Stomach (tissue), 9 donors: ENCODE data around the gene PROX2. TPM values are rescaled to one million over a fixed set of nuclear protein-coding genes. Genes with fewer than 3 reads are reported as not detected.

Experiments
- DNase-seq, 2 donors: peaks; one replicate each; pipeline versions ENCODE4 v3.0.0 to v3.0.0-alpha.2; 2013 to 2019
- H3K27ac ChIP-seq, 5 donors: fragments of 200-600 bp in 4 of 5; sonication (generic) in 4 of 5; one replicate each; pipeline ENCODE4 v1.5.1; 2013 to 2019; ENCODE audit warnings: mild to moderate bottlenecking in 1 of 5, moderate library complexity in 1 of 5
- H3K27me3 ChIP-seq, 3 donors: fragments of 200-600 bp; sonication (generic); one replicate each; pipeline ENCODE4 v1.5.1; 2017 to 2019; ENCODE audit warnings: mixed run types in 1 of 3
- H3K36me3 ChIP-seq, 4 donors: fragments of 200-600 bp; sonication (generic); 1 replicate in 3 of 4; 2 replicates in 1 of 4; pipeline ENCODE4 v1.5.1; 2016 to 2019
- H3K4me1 ChIP-seq, 4 donors: fragments of 200-600 bp; sonication (generic); one replicate each; pipeline ENCODE4 v1.5.1; 2016 to 2019
- H3K4me3 ChIP-seq, 4 donors: fragments of 200-600 bp; sonication (generic) in 3 of 4; one replicate each; pipeline ENCODE4 v1.5.1; 2016 to 2019; ENCODE audit warnings: mild to moderate bottlenecking in 1 of 4
- H3K9me3 ChIP-seq, 4 donors: fragments of 200-600 bp; sonication (generic); one replicate each; pipeline ENCODE4 v1.5.1; 2016 to 2019
- EP300 ChIP-seq: sonication (generic); formaldehyde crosslinking; IDR thresholded peaks from one replicate; pipeline ENCODE4 v1.6.1; 2017; ENCODE audit warnings: antibody characterized with exemption
- POLR2A ChIP-seq, 4 donors: fragments of 450-650 bp; IDR thresholded peaks; one replicate each; pipeline ENCODE4 v1.6.1; 2016; ENCODE audit warnings: antibody characterized with exemption in 4 of 4, control low read depth in 2 of 4, mild to moderate bottlenecking in 1 of 4, moderate library complexity in 1 of 4
- POLR2AphosphoS5 ChIP-seq, 3 donors: sonication (generic); formaldehyde crosslinking; IDR thresholded peaks; one replicate each; pipeline ENCODE4 v1.6.1; 2016; ENCODE audit warnings: antibody characterized with exemption in 3 of 3
- WGBS, 5 donors: extraction: QIAGEN DNeasy Blood & Tissue Kit in 3 of 5; methylation state at CpG; one replicate each; pipeline versions ENCODE4 v1.1.5 to v1.1.7; 2013 to 2018; 5-methylcytosine and 5-hydroxymethylcytosine counted together
- intact Hi-C: fragments of 100-400 bp; cut with DNase I; formaldehyde crosslinking; loops from one replicate; pipeline ENCODE4 v1.15.1; 2023; ENCODE audit warnings: low total_unique reads
- polyA plus RNA-seq, 3 donors: library from polyadenylated mRNA; stranded (reverse); fragments of 200-250 nt; gene quantifications; one replicate each; pipeline ENCODE4 v1.2.3, GENCODE V29; 2013
- total RNA-seq, 5 donors: library from RNA; depleted of rRNA; stranded (reverse); fragments of >200 nt; gene quantifications; one replicate each; pipeline versions ENCODE4 v1.1.0 to v1.2.3, GENCODE V29; 2014 to 2016
- TF ChIP-seq, protein P1 (sequence below), 7 experiments: fragments of 450-650 bp in 4 of 7; fragments of 200-600 bp in 3 of 7; sonication (generic) in 3 of 7; IDR thresholded peaks; one replicate each; pipeline ENCODE4 v1.5.1; 2016 to 2019; ENCODE audit warnings: antibody characterized with exemption in 7 of 7, control low read depth in 2 of 7, mild to moderate bottlenecking in 1 of 7
- donor health status: healthy with polysubstance abuse.
- donor health status: Bipolar disorder and iron deficiency.
- donor health status: healthy.

PROX2 gene
- total and polyA plus RNA-seq, 8 donors: not detected

DNA sequence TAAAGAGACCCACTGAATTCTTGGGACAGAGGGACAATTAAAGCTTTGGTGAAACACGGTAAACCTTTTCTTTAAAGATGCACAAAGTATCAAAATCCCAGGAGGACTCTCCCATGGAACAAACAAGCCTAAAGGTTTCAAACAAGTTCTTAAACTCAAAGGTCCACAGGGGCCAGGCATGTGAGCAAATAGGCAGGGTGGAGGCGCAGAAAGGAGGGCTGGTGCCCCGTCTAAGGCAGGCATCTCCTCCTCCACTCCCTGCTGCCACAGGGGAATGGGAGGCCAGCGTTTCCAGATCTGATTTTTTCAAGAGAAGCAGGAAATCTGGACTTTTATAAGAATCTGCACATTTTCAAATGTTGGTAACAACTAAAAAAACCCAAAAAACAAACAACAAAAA lies 39.5 kb upstream of the PROX2 start:
- TF ChIP-seq EP300 (no peak), POLR2A (IDR thresholded peaks at IDR 0.05) (no peak), POLR2AphosphoS5 (IDR thresholded peaks at IDR 0.05) (no peak)
- TF ChIP-seq, protein P1, sequence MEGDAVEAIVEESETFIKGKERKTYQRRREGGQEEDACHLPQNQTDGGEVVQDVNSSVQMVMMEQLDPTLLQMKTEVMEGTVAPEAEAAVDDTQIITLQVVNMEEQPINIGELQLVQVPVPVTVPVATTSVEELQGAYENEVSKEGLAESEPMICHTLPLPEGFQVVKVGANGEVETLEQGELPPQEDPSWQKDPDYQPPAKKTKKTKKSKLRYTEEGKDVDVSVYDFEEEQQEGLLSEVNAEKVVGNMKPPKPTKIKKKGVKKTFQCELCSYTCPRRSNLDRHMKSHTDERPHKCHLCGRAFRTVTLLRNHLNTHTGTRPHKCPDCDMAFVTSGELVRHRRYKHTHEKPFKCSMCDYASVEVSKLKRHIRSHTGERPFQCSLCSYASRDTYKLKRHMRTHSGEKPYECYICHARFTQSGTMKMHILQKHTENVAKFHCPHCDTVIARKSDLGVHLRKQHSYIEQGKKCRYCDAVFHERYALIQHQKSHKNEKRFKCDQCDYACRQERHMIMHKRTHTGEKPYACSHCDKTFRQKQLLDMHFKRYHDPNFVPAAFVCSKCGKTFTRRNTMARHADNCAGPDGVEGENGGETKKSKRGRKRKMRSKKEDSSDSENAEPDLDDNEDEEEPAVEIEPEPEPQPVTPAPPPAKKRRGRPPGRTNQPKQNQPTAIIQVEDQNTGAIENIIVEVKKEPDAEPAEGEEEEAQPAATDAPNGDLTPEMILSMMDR (IDR thresholded peaks at IDR 0.05): no peak
- WGBS, 5 donors: 70 to 81% (median 78%) methylated on average over 4 of the region's 4 CpGs
- peaks cover 0 to 7% (median 0%) of the 10 kb centered on the region in 4 donors for H3K36me3 ChIP-seq
- H3K27me3 ChIP-seq: no peaks in the 10 kb centered on the region
- H3K4me1 ChIP-seq: peaks cover 0 to 27% (median 11%) of the 10 kb centered on the region in 4 donors
- peak overlapping the region in 2 of 5 donors; percentile 37 to 55 for H3K27ac ChIP-seq
- no peak for DNase-seq
- intact Hi-C loops: loop anchor here (10.0 kb wide), 1 partner anchor 169 kb away; no protein-coding TSS in a partner anchor
- H3K4me3 ChIP-seq: no peak overlapping the region
- H3K9me3 ChIP-seq: no peaks in the 10 kb centered on the region

DNA sequence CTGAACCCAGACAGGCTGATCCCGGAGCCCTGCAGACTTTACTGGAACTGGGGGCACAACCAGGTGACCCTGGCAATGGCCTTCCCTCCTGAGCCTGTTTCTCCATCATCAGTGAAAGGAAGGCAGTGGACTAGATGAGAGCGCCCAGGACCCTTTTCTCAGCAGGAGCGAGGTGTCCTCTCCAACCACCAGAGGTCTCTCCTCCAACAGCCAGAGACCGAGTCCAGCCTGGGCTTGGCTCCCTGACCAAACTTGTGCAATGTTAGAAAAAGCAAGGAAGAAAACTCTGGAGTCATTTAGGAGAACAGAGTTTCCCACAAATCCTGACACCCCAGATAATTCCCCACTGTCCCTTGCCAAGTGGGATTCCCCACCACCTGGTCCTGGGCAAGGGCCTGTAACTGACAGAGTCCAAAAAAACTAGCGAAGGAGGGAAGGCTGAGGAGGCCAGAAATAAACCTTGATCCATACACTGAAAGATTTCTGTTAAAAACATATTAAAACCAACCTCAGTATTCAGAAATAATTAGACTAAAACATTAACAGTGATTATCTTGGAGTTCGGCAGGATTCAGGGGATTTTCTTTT lies 38.1 kb upstream of the PROX2 start:
- H3K36me3 ChIP-seq: peaks cover 0 to 1% (median 0%) of the 10 kb centered on the region in 4 donors
- 39 to 51% (median 49%) methylated on average over 6 of the region's 6 CpGs for WGBS, 5 donors
- peak overlapping the region in 3 of 5 donors; percentile 37 to 54 (median 38) for H3K27ac ChIP-seq
- peak; percentile 65 to 90 for DNase-seq
- no peak for TF ChIP-seq POLR2A (IDR thresholded peaks at IDR 0.05)
- peak in 1 of 3 donors; percentile 66 for TF ChIP-seq POLR2AphosphoS5 (IDR thresholded peaks at IDR 0.05)
- TF ChIP-seq, protein P1 (IDR thresholded peaks at IDR 0.05): peak in 4 of 7 experiments; percentile 52 to 71 (median 54)
- intact Hi-C loops: loop anchor here (10.0 kb wide), 1 partner anchor 171 kb away; no protein-coding TSS in a partner anchor
- H3K9me3 ChIP-seq: no peaks in the 10 kb centered on the region
- H3K4me1 ChIP-seq: peaks cover 0 to 27% (median 11%) of the 10 kb centered on the region in 4 donors
- H3K4me3 ChIP-seq: no peak overlapping the region
- no peaks in the 10 kb centered on the region for H3K27me3 ChIP-seq

DNA sequence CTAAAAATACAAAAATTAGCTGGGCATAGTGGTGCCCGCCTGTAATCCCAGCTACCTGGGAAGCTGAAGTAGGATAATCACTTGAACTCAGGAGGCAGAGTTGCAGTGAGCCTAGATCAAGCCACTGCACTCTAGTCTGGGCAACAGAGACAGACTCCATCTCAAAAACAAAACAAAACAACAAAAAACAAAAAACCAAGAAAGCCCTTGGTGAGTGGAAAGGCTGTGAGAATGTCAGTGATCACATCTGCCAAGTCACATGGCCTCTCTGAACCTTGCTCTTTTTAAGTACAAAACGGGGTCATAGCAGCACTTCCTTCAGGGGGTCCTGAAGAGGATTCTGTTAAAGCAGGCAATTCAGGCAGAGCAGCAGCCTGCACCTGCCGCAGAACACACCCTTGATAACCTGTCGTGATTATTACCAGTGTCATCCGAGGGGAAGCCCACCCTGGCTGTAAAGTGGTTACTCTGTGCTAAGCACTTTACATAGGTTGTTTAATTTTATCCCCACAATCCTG lies 37.5 kb upstream of the PROX2 start:
- Histone ChIP-seq H3K4me1 (peaks cover 0 to 26% (median 11%) of the 10 kb centered on the region in 4 donors), H3K4me3 (no peak overlapping the region), H3K27ac (no peak overlapping the region), H3K27me3 (no peaks in the 10 kb centered on the region), H3K9me3 (no peaks in the 10 kb centered on the region), H3K36me3 (no peaks in the 10 kb centered on the region)
- whole genome bisulfite sequencing, 5 donors: 59 to 68% (median 66%) methylated on average over 5 of the region's 5 CpGs
- no peak for DNase-seq
- intact Hi-C loops: loop anchor here (10.0 kb wide), 1 partner anchor 171 kb away; no protein-coding TSS in a partner anchor
- TF ChIP-seq, protein P1 (IDR thresholded peaks at IDR 0.05): no peak
- TF ChIP-seq POLR2A (IDR thresholded peaks at IDR 0.05): no peak
- TF ChIP-seq POLR2AphosphoS5 (IDR thresholded peaks at IDR 0.05): no peak
- no peak for TF ChIP-seq EP300

DNA sequence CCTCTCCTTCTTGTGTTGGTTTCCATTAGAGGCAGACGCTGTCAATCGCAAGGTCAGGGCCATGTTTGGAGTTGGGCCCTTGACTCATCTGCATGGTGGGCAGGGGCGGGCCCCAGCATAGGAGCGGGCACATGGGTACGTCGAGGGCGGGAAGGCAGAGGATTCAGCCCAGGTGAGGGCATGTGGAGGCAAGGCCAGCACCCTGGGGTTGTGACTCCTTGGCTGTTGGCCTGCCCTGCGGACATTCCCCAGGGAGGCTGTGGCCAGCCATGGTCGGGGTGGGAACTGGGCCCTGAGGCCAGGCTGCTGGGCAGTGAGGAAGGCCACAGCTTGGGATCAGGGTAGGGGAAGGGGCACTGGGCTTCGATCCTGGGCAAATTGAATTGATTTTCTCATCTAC lies 36.9 kb upstream of the PROX2 start:
- TF ChIP-seq POLR2AphosphoS5 (IDR thresholded peaks at IDR 0.05) (no peak), POLR2A (IDR thresholded peaks at IDR 0.05) (no peak), EP300 (no peak)
- TF ChIP-seq, protein P1 (IDR thresholded peaks at IDR 0.05): no peak
- DNase-seq: no peak
- 87 to 91% (median 90%) methylated on average over 10 of the region's 10 CpGs for WGBS, 5 donors
- no peaks in the 10 kb centered on the region for H3K9me3 ChIP-seq
- H3K4me1 ChIP-seq: peaks cover 0 to 23% (median 9%) of the 10 kb centered on the region in 4 donors
- H3K4me3 ChIP-seq: no peak overlapping the region
- no peaks in the 10 kb centered on the region for H3K36me3 ChIP-seq
- H3K27ac ChIP-seq: no peak overlapping the region
- intact Hi-C loops: loop anchor here (10.0 kb wide), 1 partner anchor 172 kb away; no protein-coding TSS in a partner anchor
- no peaks in the 10 kb centered on the region for H3K27me3 ChIP-seq
